ENCODE results near the gene TEAD4. TPM values are rescaled to one million over a fixed set of nuclear protein-coding genes. Genes with fewer than 3 reads are reported as not detected.

The TEAD4 gene
- total RNA-seq, 1 experiment from 2014 or later, result 127 TPM

GRCh38 chr12:3085341-3086139 is 126.3 kb downstream of the TEAD4 start:
- H3K4ac ChIP-seq (ENCODE audit: low read depth, low read length), result no peak overlapping the region
- no peak overlapping the region for H3K4me2 ChIP-seq (ENCODE audit: insufficient read depth, insufficient read length, low read length)
- H3K36me3 Mint-ChIP-seq (ENCODE audit: insufficient read depth in 1 of 3, low read depth in 3 of 3), result peaks cover 11 to 22% (median 16%) of the 10 kb centered on the region in 3 experiments
- no peak overlapping the region for H4K91ac ChIP-seq (ENCODE audit: insufficient read length, low read depth, low read length)
- H3K23ac ChIP-seq (ENCODE audit: insufficient read length, low read depth, low read length), result no peak overlapping the region
- H2BK120ac ChIP-seq (ENCODE audit: low read depth, low read length, poor library complexity, severe bottlenecking), result no peak overlapping the region
- peaks cover 51 to 56% of the 10 kb centered on the region in 2 experiments for H3K4me1 Mint-ChIP-seq
- H3K27me3 Mint-ChIP-seq (ENCODE audit: low read depth), result peaks cover 6% of the 10 kb centered on the region
- H4K20me1 ChIP-seq (ENCODE audit: control insufficient read depth, insufficient read depth, insufficient read length), result no peaks in the 10 kb centered on the region
- H2BK15ac ChIP-seq (ENCODE audit: low read depth, low read length), result 0 out of 2 replicates have a peak overlapping the region, but pooled peaks have one; percentile 30
- H3K4me3 Mint-ChIP-seq, result no peak overlapping the region
- no CpG with 5 or more reads among the region's 19 CpGs for WGBS (ENCODE audit: extremely low coverage, insufficient read length, low lambda C conversion rate)
- H2BK12ac ChIP-seq (ENCODE audit: insufficient read length, low read depth, low read length), result no peak overlapping the region
- H3K56ac ChIP-seq (ENCODE audit: insufficient read length, low read depth, low read length), result no peak overlapping the region
- no peaks in the 10 kb centered on the region for H3K79me2 ChIP-seq (ENCODE audit: insufficient read depth, low read length)
- peak; percentile 25 for DNase-seq
- no peak overlapping the region for H3K9ac ChIP-seq (ENCODE audit: extremely low read depth, insufficient read length, low read length)
- peak overlapping the region in 2 of 3 experiments; percentile 0 to 91; a peak in 5 of 7 replicates for H3K27ac Mint-ChIP-seq
- no peaks in the 10 kb centered on the region for H3K79me1 ChIP-seq (ENCODE audit: insufficient read depth, low read depth, low read length, poor library complexity, severe bottlenecking)
- no peak for TF ChIP-seq CTCF (conservative IDR thresholded peaks at IDR 0.05)
- H3K9me3 Mint-ChIP-seq, result peaks cover 3% of the 10 kb centered on the region in 2 experiments; a peak in 3 of 5 replicates
- H4K8ac ChIP-seq (replicated peaks; ENCODE audit: insufficient read length, low read depth, low read length), result no peak overlapping the region
- H4K5ac ChIP-seq (ENCODE audit: insufficient read length, low read depth, low read length), result no peak overlapping the region
- H3K14ac ChIP-seq (ENCODE audit: insufficient read depth, low read length), result no peak overlapping the region
- no peaks in the 10 kb centered on the region for H3K9me3 ChIP-seq (ENCODE audit: control insufficient read depth, low read depth, low read length)
- no peak overlapping the region for H2AK5ac ChIP-seq (ENCODE audit: insufficient read length, low read length)
- H3K18ac ChIP-seq (ENCODE audit: insufficient read length, low read depth, low read length), result no peak overlapping the region
- H3K27me3 ChIP-seq (ENCODE audit: insufficient read depth, low read length), result no peaks in the 10 kb centered on the region
- no peak overlapping the region for H2BK20ac ChIP-seq (ENCODE audit: low read depth, low read length, poor library complexity, severe bottlenecking)
- peaks cover 5% of the 10 kb centered on the region; the same call in 1 of the 2 replicates for H3K4me1 ChIP-seq (ENCODE audit: insufficient read depth, low read length)
- H3T11ph ChIP-seq (ENCODE audit: low read length), result no peak overlapping the region
- no peak overlapping the region for H3K27ac ChIP-seq (ENCODE audit: insufficient read length, low read depth, low read length)
- H2AFZ ChIP-seq (ENCODE audit: low read length), result no peak overlapping the region
- no peak overlapping the region for H2BK5ac ChIP-seq (ENCODE audit: insufficient read length, low read length)
- no peaks in the 10 kb centered on the region for H3K23me2 ChIP-seq (ENCODE audit: insufficient read length, low read depth, low read length, poor library complexity, severe bottlenecking)
